Common myeloid progenitor, CD34-positive (primary cell): ENCODE data around the gene CFAP97.
"Not testable (repeated sequence)": the region's sequence is repeated elsewhere in the genome, so short reads cannot be mapped to it uniquely, and the experiment has no call there.

ENCODE experiments used
- CTCF ChIA-PET: fragments of 350-600 bp; sonication (Branson Sonifier 250); formaldehyde crosslinking; loops from one replicate; lab custom pipeline; 2021; ENCODE audit warnings: antibody characterized with exemption; lab: Charles Lee
- POLR2A ChIA-PET: fragments of 350-600 bp; sonication (Branson Sonifier 250); formaldehyde crosslinking; loops from one replicate; lab custom pipeline; 2021; ENCODE audit warnings: antibody characterized with exemption; lab: Charles Lee
- DNase-seq, 3 donors: peaks; one replicate each; pipeline versions ENCODE4 v3.0.0 to v3.0.0-alpha.2; 2013
- H3K27ac ChIP-seq, 2 experiments: 1 replicate in 1 of 2; 2 replicates in 1 of 2; pipeline ENCODE4 v1.7.0; 2013; ENCODE audit warnings: inconsistent platforms in 2 of 2, low read length in 2 of 2, mild to moderate bottlenecking in 2 of 2, low read depth in 1 of 2, moderate library complexity in 1 of 2; ENCODE audit not compliant: severe bottlenecking in 2 of 2, insufficient read depth in 1 of 2, poor library complexity in 1 of 2
- H3K27me3 ChIP-seq, 5 experiments: replicated peaks in 2 of 5; 1 replicate in 3 of 5; 2 replicates in 2 of 5; pipeline versions ENCODE4 v1.6.1 to v1.7.0; 2013; ENCODE audit warnings: low read length in 4 of 5, mild to moderate bottlenecking in 2 of 5, moderate library complexity in 2 of 5, inconsistent platforms in 1 of 5; ENCODE audit not compliant: insufficient read depth in 5 of 5, control insufficient read depth in 4 of 5
- H3K36me3 ChIP-seq, 4 experiments: 1 replicate in 2 of 4; 2 replicates in 2 of 4; pipeline versions ENCODE4 v1.6.1 to v1.7.0; 2013; ENCODE audit warnings: low read length in 3 of 4, control low read depth in 1 of 4, mild to moderate bottlenecking in 1 of 4; ENCODE audit not compliant: control insufficient read depth in 4 of 4, insufficient read depth in 4 of 4
- H3K4me1 ChIP-seq, 4 experiments: 1 replicate in 3 of 4; 2 replicates in 1 of 4; pipeline versions ENCODE4 v1.6.1 to v1.7.1; 2013; ENCODE audit warnings: low read length in 3 of 4, mild to moderate bottlenecking in 3 of 4, control low read depth in 1 of 4, inconsistent platforms in 1 of 4, moderate library complexity in 1 of 4; ENCODE audit not compliant: control insufficient read depth in 4 of 4, insufficient read depth in 4 of 4; ENCODE audit errors: control extremely low read depth in 1 of 4
- H3K4me3 ChIP-seq, 7 experiments: 1 replicate in 4 of 7; 2 replicates in 3 of 7; pipeline versions ENCODE4 v1.5.1 to v1.7.0; 2013; ENCODE audit warnings: mild to moderate bottlenecking in 7 of 7, low read length in 6 of 7, moderate library complexity in 6 of 7, inconsistent platforms in 2 of 7, low read depth in 2 of 7, control low read depth in 1 of 7; ENCODE audit not compliant: insufficient read depth in 4 of 7, control insufficient read depth in 1 of 7; ENCODE audit errors: extremely low read depth in 1 of 7
- H3K9me3 ChIP-seq, 5 experiments: 1 replicate in 4 of 5; 2 replicates in 1 of 5; pipeline versions ENCODE4 v1.6.1 to v1.7.1; 2013; ENCODE audit warnings: low read length in 4 of 5, mild to moderate bottlenecking in 2 of 5, inconsistent platforms in 1 of 5, low read depth in 1 of 5, moderate library complexity in 1 of 5; ENCODE audit not compliant: control insufficient read depth in 4 of 5, insufficient read depth in 2 of 5; ENCODE audit errors: control extremely low read depth in 1 of 5
- WGBS: methylation state at CpG from one replicate; pipeline ENCODE4 v1.1.5; 2013; ENCODE audit not compliant: insufficient coverage; 5-methylcytosine and 5-hydroxymethylcytosine counted together

The CFAP97 gene

DNA sequence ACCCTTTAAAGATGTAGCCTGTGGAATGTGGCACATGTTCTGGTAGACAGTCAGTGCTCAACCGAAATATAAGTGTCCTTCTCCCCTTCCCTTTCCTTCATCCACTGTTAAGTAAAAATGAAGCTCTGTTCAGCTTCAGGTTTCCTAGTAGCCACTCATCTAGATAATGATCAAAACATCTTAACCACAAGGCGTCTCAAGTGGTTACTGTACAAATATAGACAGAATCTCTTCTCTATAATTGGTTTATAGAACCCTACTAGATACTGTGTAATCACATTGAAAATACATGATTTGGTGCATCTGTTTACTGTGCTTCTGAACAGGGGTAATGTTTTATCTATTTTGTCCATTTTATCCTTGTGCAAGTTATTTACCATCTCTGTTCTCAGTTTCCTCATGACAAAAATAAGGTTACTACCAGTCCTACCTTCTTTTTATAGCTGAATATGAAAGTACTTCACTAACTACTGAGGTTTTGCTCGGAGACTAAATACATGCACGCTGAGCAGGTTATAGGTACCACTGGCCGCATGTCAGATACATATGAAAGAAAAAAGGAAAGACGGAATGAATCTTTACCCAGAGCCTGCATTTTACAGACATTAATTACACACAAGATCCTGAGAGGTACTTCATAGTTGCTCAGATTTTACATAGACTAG lies 81.0 kb downstream of the CFAP97 start:
- 0% methylated on average over 1 of the region's 6 CpGs for WGBS
- peaks cover 0 to 14% (median 10%) of the 10 kb centered on the region in 4 experiments for H3K4me1 ChIP-seq
- H3K4me3 ChIP-seq = no peak overlapping the region
- H3K9me3 ChIP-seq = no peaks in the 10 kb centered on the region
- DNase-seq = peak in 2 of 3 donors; percentile 25 to 29
- ChIA-PET CTCF (interaction anchor here (1.3 to 2.1 kb wide), 3 partner anchors 11 to 17 kb away, joined by 3 to 8 read pairs (median 5); no protein-coding TSS in a partner anchor), POLR2A (no interaction called here)
- no peak overlapping the region for H3K27ac ChIP-seq
- no peaks in the 10 kb centered on the region for H3K36me3 ChIP-seq
- peaks cover 9 to 33% (median 19%) of the 10 kb centered on the region in 5 experiments for H3K27me3 ChIP-seq

DNA sequence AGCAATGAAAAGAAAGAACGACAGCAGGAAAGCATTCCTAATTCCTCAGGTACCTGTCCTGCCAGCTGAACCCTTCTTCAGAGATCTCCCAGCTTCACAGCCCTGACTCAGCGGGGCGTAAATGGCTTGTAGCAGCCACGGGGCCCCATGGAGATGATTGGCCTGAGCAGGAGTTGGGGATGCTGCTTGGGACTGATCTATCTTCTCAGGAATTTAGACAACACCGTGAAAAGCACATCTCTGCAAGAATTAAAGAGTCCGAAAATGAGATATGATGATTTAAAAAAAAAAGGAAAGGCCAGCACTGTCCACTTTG lies 83.2 kb downstream of the CFAP97 start:
- POLR2A ChIA-PET = no interaction called here
- no peak overlapping the region for H3K27ac ChIP-seq
- no peaks in the 10 kb centered on the region for H3K9me3 ChIP-seq
- H3K4me1 ChIP-seq = peaks cover 0 to 13% (median 9%) of the 10 kb centered on the region in 4 experiments
- H3K27me3 ChIP-seq = peaks cover 8 to 18% (median 9%) of the 10 kb centered on the region in 5 experiments
- 100% methylated on average over 3 of the region's 6 CpGs for whole genome bisulfite sequencing
- no peak for DNase-seq
- no peaks in the 10 kb centered on the region for H3K36me3 ChIP-seq
- H3K4me3 ChIP-seq = no peak overlapping the region
- CTCF ChIA-PET = interaction anchor here (1.0 kb wide), 1 partner anchor 12 kb away, joined by 3 read pairs; no protein-coding TSS in a partner anchor

DNA sequence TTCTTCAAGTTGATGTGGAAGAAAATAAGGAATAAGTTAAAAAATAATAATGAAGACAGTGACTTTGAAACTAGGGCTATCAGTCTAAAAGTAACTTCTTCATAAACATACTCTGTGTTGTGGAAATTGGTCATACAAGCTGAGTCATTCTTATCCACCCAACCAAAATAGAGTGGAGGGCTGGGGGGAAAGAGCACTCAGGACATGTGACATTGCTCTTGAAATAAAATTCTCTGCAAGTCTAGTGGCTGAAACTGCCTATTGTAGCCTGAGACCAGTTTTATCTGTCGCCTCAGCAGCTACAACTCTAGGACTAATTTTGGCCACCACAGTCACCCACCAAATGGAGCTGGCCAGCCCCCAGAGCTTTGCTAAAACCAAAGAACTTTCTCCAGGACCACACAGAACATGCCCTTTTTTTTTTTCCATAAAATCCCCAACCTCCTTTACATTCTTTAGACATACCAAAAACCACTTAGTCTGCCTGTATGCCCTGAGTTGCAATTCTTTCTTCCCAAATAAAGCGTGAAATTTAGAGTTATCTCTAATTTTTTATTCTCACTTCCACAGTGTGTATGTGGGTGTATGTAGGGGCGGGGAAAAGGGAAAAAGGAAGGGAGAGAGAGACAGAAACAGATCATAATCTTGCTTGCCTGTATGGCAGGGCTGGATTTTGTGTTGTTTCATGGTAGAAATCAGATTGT lies 83.7 kb downstream of the CFAP97 start:
- ChIA-PET CTCF (interaction anchor here (0.8 to 1.2 kb wide), 3 partner anchors 12 to 64 kb away, joined by 3 read pairs; no protein-coding TSS in a partner anchor), POLR2A (no interaction called here)
- peak in 2 of 3 donors; percentile 81 to 89 for DNase-seq
- Histone ChIP-seq H3K27ac (no peak overlapping the region), H3K36me3 (no peaks in the 10 kb centered on the region), H3K9me3 (no peaks in the 10 kb centered on the region), H3K4me1 (peaks cover 0 to 13% (median 9%) of the 10 kb centered on the region in 4 experiments), H3K27me3 (peaks cover 5 to 14% (median 6%) of the 10 kb centered on the region in 5 experiments), H3K4me3 (no peak overlapping the region)
- WGBS = 80% methylated on average over 1 of the region's 3 CpGs

DNA sequence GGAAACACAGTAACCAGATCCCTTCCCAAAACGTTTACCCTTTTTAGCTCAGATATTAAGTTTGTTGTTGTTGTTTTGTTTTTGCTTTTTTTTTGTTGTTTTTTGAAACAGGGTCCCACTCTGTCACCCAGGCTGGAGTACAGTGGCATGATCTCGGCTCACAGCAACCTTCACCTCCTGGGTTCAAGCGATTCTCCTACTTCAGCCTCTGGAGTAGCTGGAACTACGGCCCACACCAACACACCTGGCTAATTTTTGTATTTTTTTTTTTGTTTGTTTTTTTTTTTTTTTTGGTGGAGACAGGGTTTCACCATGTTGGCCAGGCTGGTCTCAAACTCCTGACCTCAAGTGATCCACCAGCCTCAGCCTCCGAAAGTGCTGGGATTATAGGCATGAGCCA lies 84.3 kb downstream of the CFAP97 start:
- H3K4me1 ChIP-seq = peaks cover 0 to 13% (median 9%) of the 10 kb centered on the region in 4 experiments
- DNase-seq = not testable (repeated sequence)
- CTCF ChIA-PET = interaction anchor here (0.8 to 1.2 kb wide), 3 partner anchors 11 to 64 kb away, joined by 3 read pairs; no protein-coding TSS in a partner anchor

DNA sequence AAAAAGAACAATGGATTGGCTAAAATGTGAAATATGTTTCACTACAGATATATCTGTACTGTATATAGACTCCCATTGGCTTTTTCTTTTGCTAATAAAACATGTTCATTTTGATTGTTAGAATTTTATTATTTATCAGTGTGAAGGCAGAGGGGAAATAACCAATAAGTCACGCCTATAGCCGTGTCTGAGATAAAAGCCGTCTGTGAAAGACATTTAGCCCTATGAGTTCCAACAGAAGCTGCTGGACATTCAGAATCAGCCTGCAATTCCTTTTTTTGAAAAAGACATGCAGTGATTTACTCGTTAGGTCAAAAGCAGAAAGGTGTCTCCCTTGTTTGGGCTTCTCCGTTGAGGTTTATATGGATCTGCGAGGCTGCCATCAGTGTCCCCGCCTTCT lies 84.9 kb downstream of the CFAP97 start:
- H3K4me1 ChIP-seq = peaks cover 0 to 13% (median 9%) of the 10 kb centered on the region in 4 experiments
- DNase-seq = no peak
- no peaks in the 10 kb centered on the region for H3K9me3 ChIP-seq
- WGBS = 99% methylated on average over 7 of the region's 7 CpGs
- no peak overlapping the region for H3K27ac ChIP-seq
- no peaks in the 10 kb centered on the region for H3K36me3 ChIP-seq
- H3K4me3 ChIP-seq = no peak overlapping the region
- H3K27me3 ChIP-seq = peaks cover 0 to 6% (median 0%) of the 10 kb centered on the region in 5 experiments
- ChIA-PET POLR2A (no interaction called here), CTCF (interaction anchor here (1.2 kb wide), 1 partner anchor 65 kb away, joined by 3 read pairs; no protein-coding TSS in a partner anchor)

More for the DNA sequence above, 84.3 kb downstream of the CFAP97 start:
- H3K27me3 ChIP-seq, H3K27ac ChIP-seq, H3K36me3 ChIP-seq, H3K4me3 ChIP-seq, H3K9me3 ChIP-seq, POLR2A ChIA-PET: not testable (repeated sequence)
- WGBS = 100% methylated on average over 2 of the region's 5 CpGs

DNA sequence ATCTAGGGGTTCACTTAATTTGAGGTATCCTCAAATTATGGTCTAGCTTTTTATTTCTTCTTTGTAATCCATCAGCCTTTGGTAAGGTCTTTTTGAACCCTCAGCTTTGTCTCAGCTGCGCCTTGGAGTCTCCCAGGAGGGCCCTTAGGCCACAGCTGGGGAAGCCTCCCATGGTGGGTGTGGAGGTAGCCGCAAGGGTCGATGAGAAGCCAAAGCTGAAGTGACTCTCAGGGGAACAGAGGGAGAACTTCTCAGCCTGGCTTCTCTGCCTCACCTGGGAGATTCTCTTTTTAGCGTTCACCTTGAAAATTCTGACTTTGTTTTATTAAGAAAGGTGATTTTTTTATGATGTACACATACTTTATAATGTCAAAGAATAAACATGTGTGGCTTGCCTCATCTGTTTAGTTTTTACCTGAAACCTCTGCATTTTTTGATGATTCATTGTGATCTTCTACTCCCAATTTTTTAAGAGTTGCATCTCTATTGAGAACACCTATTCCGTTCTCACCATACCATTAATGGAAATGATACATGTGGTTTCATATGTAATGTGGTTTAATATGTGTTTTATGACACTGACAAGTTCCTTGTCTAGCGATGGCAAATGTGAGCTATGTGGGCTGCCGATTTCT lies 86.4 kb downstream of the CFAP97 start:
- ChIA-PET CTCF (interaction anchor here (1.1 to 1.5 kb wide), 4 partner anchors 8 to 112 kb away, joined by 3 to 5 read pairs (median 4); no protein-coding TSS in a partner anchor), POLR2A (no interaction called here)
- Histone ChIP-seq H3K27me3 (no peaks in the 10 kb centered on the region), H3K4me1 (peaks cover 0 to 13% (median 9%) of the 10 kb centered on the region in 4 experiments), H3K4me3 (no peak overlapping the region), H3K9me3 (no peaks in the 10 kb centered on the region), H3K27ac (no peak overlapping the region), H3K36me3 (no peaks in the 10 kb centered on the region)
- 100% methylated on average over 3 of the region's 7 CpGs for WGBS
- no peak for DNase-seq
